ENCODE data around the gene C1orf116. TPM values are rescaled to one million over a fixed set of nuclear protein-coding genes. Genes with fewer than 3 reads are reported as not detected.

C1orf116 gene
- total RNA-seq, 2 donors from 2014 or later = 0.14 to 1.3 TPM

DNA sequence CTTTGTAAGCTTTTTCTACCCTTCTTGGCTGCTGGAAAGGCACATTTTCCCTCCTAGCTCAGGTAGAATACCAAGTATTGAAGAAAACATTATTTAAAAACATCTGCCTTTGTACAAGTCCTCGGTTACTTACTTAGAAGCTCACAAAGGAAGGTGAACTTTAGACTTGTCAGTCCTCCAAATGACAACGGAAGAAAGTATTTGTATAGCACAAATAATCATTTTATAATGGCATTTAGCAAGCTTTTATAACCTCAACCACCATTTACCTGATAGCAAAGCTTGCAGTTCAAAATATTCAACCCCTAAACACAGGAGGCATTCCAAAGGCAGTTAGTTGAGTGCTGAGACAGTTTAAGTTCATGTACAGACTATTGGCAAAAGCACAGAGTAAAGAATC is 59.8 kb downstream of the C1orf116 start:
- ATAC-seq (ENCODE audit: insufficient number of reproducible peaks, low FRiP score, low read depth) (no peak), DNase-seq (ENCODE audit: low spot score) (no peak)
- H3K4me3 ChIP-seq = no peak overlapping the region
- TF ChIP-seq, protein P1, sequence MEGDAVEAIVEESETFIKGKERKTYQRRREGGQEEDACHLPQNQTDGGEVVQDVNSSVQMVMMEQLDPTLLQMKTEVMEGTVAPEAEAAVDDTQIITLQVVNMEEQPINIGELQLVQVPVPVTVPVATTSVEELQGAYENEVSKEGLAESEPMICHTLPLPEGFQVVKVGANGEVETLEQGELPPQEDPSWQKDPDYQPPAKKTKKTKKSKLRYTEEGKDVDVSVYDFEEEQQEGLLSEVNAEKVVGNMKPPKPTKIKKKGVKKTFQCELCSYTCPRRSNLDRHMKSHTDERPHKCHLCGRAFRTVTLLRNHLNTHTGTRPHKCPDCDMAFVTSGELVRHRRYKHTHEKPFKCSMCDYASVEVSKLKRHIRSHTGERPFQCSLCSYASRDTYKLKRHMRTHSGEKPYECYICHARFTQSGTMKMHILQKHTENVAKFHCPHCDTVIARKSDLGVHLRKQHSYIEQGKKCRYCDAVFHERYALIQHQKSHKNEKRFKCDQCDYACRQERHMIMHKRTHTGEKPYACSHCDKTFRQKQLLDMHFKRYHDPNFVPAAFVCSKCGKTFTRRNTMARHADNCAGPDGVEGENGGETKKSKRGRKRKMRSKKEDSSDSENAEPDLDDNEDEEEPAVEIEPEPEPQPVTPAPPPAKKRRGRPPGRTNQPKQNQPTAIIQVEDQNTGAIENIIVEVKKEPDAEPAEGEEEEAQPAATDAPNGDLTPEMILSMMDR (IDR thresholded peaks at IDR 0.05) = no peak
- no peaks in the 10 kb centered on the region for H3K36me3 ChIP-seq
- H3K9me3 ChIP-seq = no peaks in the 10 kb centered on the region
- H3K27me3 ChIP-seq (replicated peaks; ENCODE audit: insufficient read depth) = no peaks in the 10 kb centered on the region
- H3K4me1 ChIP-seq (ENCODE audit: control insufficient read depth in 1 of 2, low read depth in 2 of 2) = no peaks in the 10 kb centered on the region
- H3K27ac ChIP-seq = no peak overlapping the region

DNA sequence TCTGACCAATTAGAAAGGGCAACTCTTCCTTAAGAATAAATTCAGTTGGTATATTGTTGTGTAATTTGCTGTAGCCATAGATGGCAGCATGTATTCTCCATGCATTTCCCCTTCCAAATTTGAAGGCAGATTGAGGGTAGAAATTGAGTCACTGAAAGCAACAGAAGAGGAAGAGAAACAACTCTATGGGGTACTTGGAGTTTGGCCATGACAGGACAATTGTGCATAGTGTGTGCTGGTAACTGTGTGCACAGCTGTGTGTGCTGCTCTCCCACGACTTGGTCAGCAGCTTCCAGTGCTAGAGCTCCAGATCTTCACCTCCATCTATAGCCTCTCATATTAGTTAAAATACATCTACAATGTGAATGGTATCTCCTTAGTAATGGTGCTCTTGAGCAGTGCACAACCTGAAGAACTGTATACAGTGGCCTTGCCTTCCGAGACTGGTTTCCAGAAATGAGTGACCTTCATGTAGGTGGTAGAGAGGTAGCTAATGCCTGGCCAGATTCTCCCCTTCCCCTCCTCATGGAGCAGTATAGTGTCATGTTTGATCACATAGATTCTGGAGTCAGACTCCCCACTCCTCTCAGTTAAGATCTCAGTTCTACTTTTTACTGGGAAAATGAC is 61.4 kb downstream of the C1orf116 start:
- TF ChIP-seq, protein P1 (IDR thresholded peaks at IDR 0.05) = no peak
- no peaks in the 10 kb centered on the region for H3K36me3 ChIP-seq
- ATAC-seq (ENCODE audit: insufficient number of reproducible peaks, low FRiP score, low read depth) (no peak), DNase-seq (ENCODE audit: low spot score) (no peak)
- H3K4me1 ChIP-seq (ENCODE audit: control insufficient read depth in 1 of 2, low read depth in 2 of 2) = no peaks in the 10 kb centered on the region
- H3K27ac ChIP-seq = no peak overlapping the region
- no peak overlapping the region for H3K4me3 ChIP-seq
- H3K9me3 ChIP-seq = no peaks in the 10 kb centered on the region
- no peaks in the 10 kb centered on the region for H3K27me3 ChIP-seq (replicated peaks; ENCODE audit: insufficient read depth)

DNA sequence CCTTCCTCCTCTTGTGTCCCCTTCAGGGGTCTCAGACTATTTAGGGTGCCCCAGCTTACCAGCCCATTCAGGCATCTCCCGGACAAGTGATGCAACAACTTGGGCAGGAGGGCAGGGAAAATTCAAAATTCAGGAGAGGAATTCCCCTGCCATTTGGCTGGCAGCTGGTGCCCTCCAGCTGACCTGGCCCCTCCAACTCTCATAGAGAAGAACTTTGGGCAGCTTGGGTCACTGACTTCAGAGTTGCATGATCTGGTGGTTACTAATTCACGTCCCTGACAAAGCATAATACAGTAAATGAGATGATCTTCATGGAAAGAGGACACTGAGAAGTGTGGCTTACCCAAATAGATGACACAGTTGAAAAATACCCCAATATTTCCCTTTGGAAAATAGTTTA is 62.1 kb downstream of the C1orf116 start, which contains the start of gene FCAMR:
Gene FCAMR (minus strand): TSS at position 15 of the 400 bp plus-strand sequence. CDS start 335 bp downstream, outside the sequence.
- ATAC-seq (ENCODE audit: insufficient number of reproducible peaks, low FRiP score, low read depth) = no peak
- no peaks in the 10 kb centered on the region for H3K27me3 ChIP-seq (replicated peaks; ENCODE audit: insufficient read depth)
- no peak within 1 kb of the TSS for H3K27ac ChIP-seq
- H3K4me3 ChIP-seq = no peak within 1 kb of the TSS
- no peaks in the 10 kb centered on the region for H3K36me3 ChIP-seq
- DNase-seq (ENCODE audit: low spot score) = no peak
- TF ChIP-seq, protein P1 (IDR thresholded peaks at IDR 0.05) = no peak
- no peaks in the 10 kb centered on the region for H3K9me3 ChIP-seq
- H3K4me1 ChIP-seq (ENCODE audit: control insufficient read depth in 1 of 2, low read depth in 2 of 2) = no peaks in the 10 kb centered on the region

DNA sequence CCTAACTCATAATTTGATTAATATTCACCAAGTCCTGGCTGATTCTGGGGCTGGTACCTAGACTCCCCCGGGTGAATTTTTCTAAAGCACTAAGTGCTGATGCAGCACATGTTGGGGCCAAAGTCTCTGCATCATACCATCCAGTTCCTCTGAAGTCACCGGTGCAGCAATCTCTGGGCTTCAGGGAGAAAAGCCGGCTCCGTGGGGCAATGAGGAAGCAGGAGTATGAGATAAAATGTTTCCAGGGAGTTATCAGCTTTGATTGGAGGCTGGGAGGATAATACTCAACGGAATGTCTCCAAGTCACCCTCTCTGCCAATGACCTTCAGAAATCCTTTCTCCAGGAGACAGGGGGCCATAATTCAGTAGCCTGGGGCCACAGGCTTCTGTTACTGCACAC is 63.5 kb downstream of the C1orf116 start:
- Histone ChIP-seq H3K9me3 (no peaks in the 10 kb centered on the region), H3K27me3 (replicated peaks; ENCODE audit: insufficient read depth) (no peaks in the 10 kb centered on the region), H3K4me3 (no peak overlapping the region), H3K27ac (no peak overlapping the region), H3K36me3 (no peaks in the 10 kb centered on the region), H3K4me1 (ENCODE audit: control insufficient read depth in 1 of 2, low read depth in 2 of 2) (no peaks in the 10 kb centered on the region)
- TF ChIP-seq, protein P1 (IDR thresholded peaks at IDR 0.05) = no peak
- ATAC-seq (ENCODE audit: insufficient number of reproducible peaks, low FRiP score, low read depth) (no peak), DNase-seq (ENCODE audit: low spot score) (no peak)

Other genes with a start within 250 kb of the C1orf116 start
- not detected for gene IL20, start 167.1 kb downstream of the C1orf116 start, total RNA-seq
- gene IL24, start 135.3 kb downstream of the C1orf116 start, total RNA-seq = not detected
- gene FCMR, start 110.8 kb downstream of the C1orf116 start, total RNA-seq = 1 to 10 TPM in 1 of 2 donors, not detected in 1; 5.4 TPM
- gene PIGR, start 86.3 kb downstream of the C1orf116 start, total RNA-seq = 1 to 10 TPM in 1 of 2 donors, not detected in 1; 7.7 TPM
- gene FCAMR, start 62.3 kb downstream of the C1orf116 start, total RNA-seq = not detected
- gene YOD1, start 18.5 kb upstream of the C1orf116 start, total RNA-seq = 1 to 10 TPM; 3.8 to 8.4 TPM
- gene PFKFB2, start 20.5 kb upstream of the C1orf116 start, total RNA-seq = 1 to 10 TPM; 6.4 to 8.5 TPM
- gene C4BPB, start 56.1 kb upstream of the C1orf116 start, total RNA-seq = 1 to 10 TPM in 1 of 2 donors, under 1 TPM in 1; 0.54 to 3.7 TPM
- gene C4BPA, start 71.5 kb upstream of the C1orf116 start, total RNA-seq = under 1 TPM in 1 of 2 donors, not detected in 1; 0.71 TPM